Breast epithelium (tissue), 4 donors: Measurements from ENCODE around the gene COTL1. TPM values are rescaled to one million over a fixed set of nuclear protein-coding genes. Genes with fewer than 3 reads are reported as not detected.

Experiments used
- DNase-seq, 2 donors: peaks; one replicate each; pipeline ENCODE4 v3.0.0-alpha.2; 2019; ENCODE audit warnings: low spot score in 2 of 2
- H3K27ac ChIP-seq, 2 donors: fragments of 200-600 bp; sonication (generic) in 1 of 2; one replicate each; pipeline ENCODE4 v1.5.1; 2016 to 2019; ENCODE audit warnings: mild to moderate bottlenecking in 1 of 2
- H3K27me3 ChIP-seq, 2 donors: fragments of 200-600 bp; sonication (generic) in 1 of 2; one replicate each; pipeline versions ENCODE4 v1.5.1 to v1.6.0; 2017 to 2019; ENCODE audit warnings: control low read depth in 1 of 2, mild to moderate bottlenecking in 1 of 2
- H3K36me3 ChIP-seq: fragments of 200-600 bp; one replicate; pipeline ENCODE4 v1.5.1; 2019
- H3K4me1 ChIP-seq, 2 donors: fragments of 200-600 bp; sonication (generic); one replicate each; pipeline ENCODE4 v1.5.1; 2016 to 2019; ENCODE audit warnings: control low read depth in 1 of 2
- H3K4me3 ChIP-seq, 3 donors: fragments of 200-600 bp; sonication (generic); 1 replicate in 2 of 3; 2 replicates in 1 of 3; pipeline ENCODE4 v1.5.1; 2016 to 2019; ENCODE audit warnings: mild to moderate bottlenecking in 3 of 3, moderate library complexity in 2 of 3
- H3K9me3 ChIP-seq, 2 donors: fragments of 200-600 bp; sonication (generic) in 1 of 2; one replicate each; pipeline ENCODE4 v1.5.1; 2016 to 2019; ENCODE audit warnings: control low read depth in 1 of 2
- POLR2A ChIP-seq: fragments of 450-650 bp; IDR thresholded peaks from one replicate; pipeline ENCODE4 v1.6.1; 2016; ENCODE audit warnings: antibody characterized with exemption, mild to moderate bottlenecking, moderate library complexity
- POLR2AphosphoS5 ChIP-seq, 3 donors: sonication (generic); formaldehyde crosslinking; IDR thresholded peaks; one replicate each; pipeline ENCODE4 v1.6.1; 2017; ENCODE audit warnings: antibody characterized with exemption in 3 of 3
- intact Hi-C: fragments of 100-400 bp; cut with DNase I; formaldehyde crosslinking; loops from one replicate; pipeline ENCODE4 v1.15.1; 2023; ENCODE audit warnings: low total_unique reads
- total RNA-seq, 3 donors: library from RNA; depleted of rRNA; stranded (reverse); fragments of >200 nt; gene quantifications; one replicate each; pipeline ENCODE4 v1.1.0, GENCODE V29; 2016
- TF ChIP-seq, protein P1 (sequence below), 3 donors: fragments of 450-650 bp; IDR thresholded peaks; one replicate each; pipeline ENCODE4 v1.5.1; 2016 to 2017; ENCODE audit warnings: antibody characterized with exemption in 3 of 3, mild to moderate bottlenecking in 3 of 3, moderate library complexity in 3 of 3

COTL1 gene
- total RNA-seq, 3 donors from 2014 or later, result 22.0 to 49.2 (median 44.6) TPM

DNA sequence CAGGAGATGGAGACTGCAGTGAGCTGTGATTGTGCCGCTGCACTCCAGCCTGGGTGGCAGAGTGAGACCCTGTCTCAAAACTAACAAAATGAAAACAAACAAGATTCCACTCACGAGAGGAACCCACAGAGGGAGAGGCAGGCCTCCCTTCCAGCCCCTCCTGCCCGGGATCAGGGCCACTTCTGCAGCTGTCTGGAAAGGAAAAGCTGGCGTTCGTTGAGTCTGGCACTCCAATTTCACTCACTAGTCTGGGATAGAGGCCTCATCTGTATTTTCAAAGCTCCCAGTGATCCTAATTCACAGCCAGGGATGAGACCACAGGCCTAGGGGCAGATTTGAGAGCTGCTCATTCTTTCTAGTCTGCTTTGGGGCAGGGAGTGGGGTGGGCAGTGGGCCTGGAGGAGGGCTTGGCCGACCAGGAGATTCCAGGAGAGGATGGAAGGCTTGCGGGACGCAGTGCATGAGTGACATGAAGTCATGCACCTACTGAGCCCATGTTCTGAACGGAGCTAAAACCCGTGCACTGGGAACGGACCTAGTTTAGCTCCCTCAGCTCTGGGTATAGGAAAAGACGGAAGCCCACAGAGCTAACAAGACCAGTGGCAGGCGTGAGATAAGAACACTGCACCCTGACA is 54.0 kb downstream of the COTL1 start:
- no peak overlapping the region for H3K27ac ChIP-seq

DNA sequence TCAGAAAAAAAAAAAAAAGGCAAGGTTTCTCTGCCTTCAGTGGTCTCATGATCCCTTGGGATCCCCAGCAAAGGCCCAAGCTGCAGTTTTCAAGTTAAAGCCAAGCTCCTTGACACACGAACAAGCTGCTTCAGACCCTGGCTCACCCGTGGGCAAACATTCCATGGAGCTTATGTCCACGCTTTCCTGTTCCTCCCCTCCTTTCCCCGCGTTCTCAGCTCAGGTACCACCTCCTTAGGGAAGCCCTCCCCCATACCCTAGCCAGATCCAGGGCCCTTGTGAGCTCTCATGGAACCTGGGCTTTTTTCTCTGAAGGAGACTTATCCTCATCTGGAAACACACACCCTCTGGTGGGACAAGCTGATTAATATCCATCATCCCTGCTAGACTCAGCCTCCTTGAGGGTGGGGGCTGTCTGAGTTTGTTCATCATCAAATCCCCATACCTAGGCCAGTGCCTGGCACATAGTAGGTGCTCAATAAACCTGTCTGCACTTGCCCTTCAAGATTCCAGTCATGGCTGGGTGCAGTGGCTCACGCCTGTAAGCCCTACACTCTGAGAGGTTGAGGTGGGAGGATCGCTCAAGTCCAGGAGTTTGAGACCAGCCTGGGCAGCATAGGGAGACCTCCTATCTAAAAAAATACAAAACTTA is 54.7 kb downstream of the COTL1 start:
- intact Hi-C loops, result no loop called here
- H3K27ac ChIP-seq, result no peak overlapping the region
- H3K27me3 ChIP-seq, result no peaks in the 10 kb centered on the region
- DNase-seq, result no peak
- no peaks in the 10 kb centered on the region for H3K9me3 ChIP-seq
- H3K4me3 ChIP-seq, result no peak overlapping the region
- TF ChIP-seq POLR2A, result no peak
- no peak for TF ChIP-seq POLR2AphosphoS5 (IDR thresholded peaks at IDR 0.05)
- TF ChIP-seq, protein P1, sequence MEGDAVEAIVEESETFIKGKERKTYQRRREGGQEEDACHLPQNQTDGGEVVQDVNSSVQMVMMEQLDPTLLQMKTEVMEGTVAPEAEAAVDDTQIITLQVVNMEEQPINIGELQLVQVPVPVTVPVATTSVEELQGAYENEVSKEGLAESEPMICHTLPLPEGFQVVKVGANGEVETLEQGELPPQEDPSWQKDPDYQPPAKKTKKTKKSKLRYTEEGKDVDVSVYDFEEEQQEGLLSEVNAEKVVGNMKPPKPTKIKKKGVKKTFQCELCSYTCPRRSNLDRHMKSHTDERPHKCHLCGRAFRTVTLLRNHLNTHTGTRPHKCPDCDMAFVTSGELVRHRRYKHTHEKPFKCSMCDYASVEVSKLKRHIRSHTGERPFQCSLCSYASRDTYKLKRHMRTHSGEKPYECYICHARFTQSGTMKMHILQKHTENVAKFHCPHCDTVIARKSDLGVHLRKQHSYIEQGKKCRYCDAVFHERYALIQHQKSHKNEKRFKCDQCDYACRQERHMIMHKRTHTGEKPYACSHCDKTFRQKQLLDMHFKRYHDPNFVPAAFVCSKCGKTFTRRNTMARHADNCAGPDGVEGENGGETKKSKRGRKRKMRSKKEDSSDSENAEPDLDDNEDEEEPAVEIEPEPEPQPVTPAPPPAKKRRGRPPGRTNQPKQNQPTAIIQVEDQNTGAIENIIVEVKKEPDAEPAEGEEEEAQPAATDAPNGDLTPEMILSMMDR (IDR thresholded peaks at IDR 0.05), result no peak
- H3K4me1 ChIP-seq, result no peaks in the 10 kb centered on the region
- H3K36me3 ChIP-seq, result no peaks in the 10 kb centered on the region

More for the DNA sequence above, 54.0 kb downstream of the COTL1 start:
- intact Hi-C loops, result no loop called here
- H3K27me3 ChIP-seq, result no peaks in the 10 kb centered on the region
- no peak for DNase-seq
- no peak overlapping the region for H3K4me3 ChIP-seq
- H3K36me3 ChIP-seq, result no peaks in the 10 kb centered on the region
- no peaks in the 10 kb centered on the region for H3K4me1 ChIP-seq
- no peaks in the 10 kb centered on the region for H3K9me3 ChIP-seq
- TF ChIP-seq POLR2A, result no peak
- TF ChIP-seq POLR2AphosphoS5 (IDR thresholded peaks at IDR 0.05), result no peak
- TF ChIP-seq, protein P1 (IDR thresholded peaks at IDR 0.05), result no peak

DNA sequence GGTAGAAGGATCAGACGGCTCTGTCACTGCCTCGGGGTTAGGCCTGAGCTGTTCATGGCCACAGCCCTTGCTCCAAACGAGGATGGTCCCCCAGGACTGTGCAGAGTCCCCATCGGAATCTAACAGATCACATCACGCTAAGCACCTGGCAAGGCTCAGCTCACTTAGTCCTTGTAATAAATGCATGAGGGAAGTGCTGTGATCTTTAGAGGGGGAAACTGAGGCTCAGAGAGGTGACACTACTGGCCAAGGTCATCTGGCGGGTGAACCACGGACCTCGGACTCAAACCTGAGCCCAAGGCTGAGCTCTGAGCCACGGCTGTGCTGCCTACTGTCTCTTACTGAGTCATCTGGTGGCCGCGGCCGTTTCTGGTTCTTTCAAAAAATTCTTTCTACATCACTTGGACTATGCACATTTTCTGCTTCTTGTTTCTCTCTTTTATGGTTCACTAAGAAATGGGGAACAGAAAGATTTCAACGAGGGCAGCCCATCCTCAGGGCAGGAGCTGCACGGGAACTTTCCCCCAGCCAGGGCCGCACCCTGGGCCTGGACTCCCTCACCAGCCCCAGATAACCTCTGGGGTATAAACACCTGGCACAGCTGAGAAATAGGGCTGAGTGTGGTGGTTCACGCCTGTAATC is 55.6 kb downstream of the COTL1 start:
- TF ChIP-seq, protein P1 (IDR thresholded peaks at IDR 0.05), result no peak
- TF ChIP-seq POLR2A (no peak), POLR2AphosphoS5 (IDR thresholded peaks at IDR 0.05) (no peak)
- no peak for DNase-seq

DNA sequence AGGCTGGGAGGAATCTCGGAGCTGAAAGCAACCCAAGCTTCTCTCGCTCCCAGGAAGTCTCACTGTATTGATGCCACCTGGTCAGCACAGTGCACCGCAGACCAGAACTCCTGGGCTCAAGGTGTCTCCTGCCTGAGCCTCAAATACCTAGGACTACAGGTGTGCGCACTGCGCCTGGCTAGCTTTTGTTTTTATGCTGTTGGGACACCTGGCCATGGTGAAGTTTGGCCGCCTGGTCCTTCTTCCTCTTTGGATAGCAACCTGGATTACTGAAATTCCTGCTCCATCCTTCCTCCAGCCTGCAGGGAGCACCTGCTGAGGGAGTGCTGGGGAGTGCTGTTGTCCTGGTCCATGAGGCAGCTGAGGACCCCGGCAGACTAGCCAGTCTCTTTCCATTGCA is 56.6 kb downstream of the COTL1 start:
- Histone ChIP-seq H3K9me3 (no peaks in the 10 kb centered on the region), H3K27ac (no peak overlapping the region), H3K4me1 (no peaks in the 10 kb centered on the region), H3K27me3 (no peaks in the 10 kb centered on the region), H3K36me3 (no peaks in the 10 kb centered on the region), H3K4me3 (no peak overlapping the region)
- intact Hi-C loops, result no loop called here
- DNase-seq, result no peak
- TF ChIP-seq POLR2A, result no peak
- TF ChIP-seq, protein P1 (IDR thresholded peaks at IDR 0.05), result no peak
- no peak for TF ChIP-seq POLR2AphosphoS5 (IDR thresholded peaks at IDR 0.05)

More for the DNA sequence above, 55.6 kb downstream of the COTL1 start:
- no peaks in the 10 kb centered on the region for H3K36me3 ChIP-seq
- no peaks in the 10 kb centered on the region for H3K27me3 ChIP-seq
- H3K27ac ChIP-seq, result no peak overlapping the region
- H3K4me1 ChIP-seq, result no peaks in the 10 kb centered on the region
- no peaks in the 10 kb centered on the region for H3K9me3 ChIP-seq
- H3K4me3 ChIP-seq, result no peak overlapping the region
- intact Hi-C loops, result no loop called here

DNA sequence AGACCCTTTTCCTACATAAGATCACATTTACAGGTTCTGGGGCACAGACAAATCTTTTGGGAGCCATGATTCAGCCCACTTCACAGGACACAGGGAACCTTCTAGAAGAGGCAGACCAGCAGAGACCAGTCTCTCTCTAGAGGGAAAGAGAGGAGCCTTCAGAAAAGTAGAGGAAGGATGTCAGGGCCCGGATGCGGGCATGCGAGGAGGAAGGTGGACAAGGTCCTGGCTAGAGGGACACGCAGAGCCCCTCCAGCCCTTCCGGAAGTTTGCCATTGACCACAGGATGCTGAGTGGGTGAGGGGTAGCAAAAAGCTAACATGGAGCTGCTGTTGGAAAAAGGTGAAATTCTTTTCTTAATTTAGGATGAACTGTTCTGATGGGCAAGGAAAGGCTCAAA is 57.6 kb downstream of the COTL1 start:
- intact Hi-C loops, result no loop called here
- Histone ChIP-seq H3K9me3 (no peaks in the 10 kb centered on the region), H3K27me3 (no peaks in the 10 kb centered on the region), H3K36me3 (no peaks in the 10 kb centered on the region), H3K27ac (no peak overlapping the region), H3K4me1 (no peaks in the 10 kb centered on the region), H3K4me3 (no peak overlapping the region)
- DNase-seq, result no peak
- TF ChIP-seq POLR2AphosphoS5 (IDR thresholded peaks at IDR 0.05) (no peak), POLR2A (no peak)
- TF ChIP-seq, protein P1 (IDR thresholded peaks at IDR 0.05), result no peak
